ENCODE measurements around the gene TALDO1.

- TF ChIP-seq CTCF (IDR thresholded peaks at IDR 0.05; ENCODE audit: low read depth, low read length, missing input control) (no peak), GABPA (IDR thresholded peaks at IDR 0.05 in 1 of 2, conservative IDR thresholded peaks at IDR 0.05 in 1 of 2) (no peak), JUND (IDR thresholded peaks at IDR 0.05) (no peak), RXRA (IDR thresholded peaks at IDR 0.05) (no peak), REST (IDR thresholded peaks at IDR 0.05) (no peak), SP1 (IDR thresholded peaks at IDR 0.05) (no peak), ATF3 (IDR thresholded peaks at IDR 0.05) (no peak), YY1 (IDR thresholded peaks at IDR 0.05) (no peak), MAX (IDR thresholded peaks at IDR 0.05) (no peak), ZBTB33 (IDR thresholded peaks at IDR 0.05) (no peak), TAF1 (conservative IDR thresholded peaks at IDR 0.05) (no peak), HNF4A (conservative IDR thresholded peaks at IDR 0.05) (no peak)
These were observed 32.0 kb downstream of the TALDO1 start for GRCh38 chr11:778976-779954.
